ENCODE measurements around the gene KAZN. TPM values are rescaled to one million over a fixed set of nuclear protein-coding genes. Genes with fewer than 3 reads are reported as not detected.

KAZN gene
- polyA plus RNA-seq, 4 donors, result 14.1 to 44.8 (median 34.2) TPM

GRCh38 chr1:14897080-14897449, 298.6 kb downstream of the KAZN start:
- DNase-seq (ENCODE audit: low read depth in 4 of 4, low spot score in 3 of 4), result no peak

GRCh38 chr1:14897547-14897946, 299.1 kb downstream of the KAZN start:
- DNase-seq (ENCODE audit: low read depth in 4 of 4, low spot score in 3 of 4), result no peak

- DNase-seq (ENCODE audit: low read depth in 4 of 4, low spot score in 3 of 4), result no peak
Measured at GRCh38 chr1:14897997-14898645, 299.6 kb downstream of the KAZN start.

DNA sequence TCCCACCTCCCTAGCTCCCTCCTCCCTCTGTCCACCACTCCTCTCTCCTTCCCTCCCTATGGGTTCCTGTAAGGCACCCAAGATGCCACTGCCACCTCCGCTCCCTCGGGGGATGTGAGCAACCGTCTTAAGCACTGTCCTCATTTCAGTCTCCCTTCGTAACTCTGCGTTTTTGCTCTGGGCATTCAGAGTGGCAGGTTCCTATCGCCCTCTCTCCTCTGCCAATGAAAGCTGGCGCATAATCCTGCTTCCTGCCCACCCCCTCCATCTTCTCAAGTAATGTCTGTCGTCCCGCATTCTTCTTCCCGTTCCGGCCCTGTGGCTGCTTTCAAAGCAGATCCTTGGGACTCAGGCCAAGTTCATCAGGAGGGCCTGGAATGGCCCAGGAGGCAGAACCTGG, 301.2 kb downstream of the KAZN start:
- DNase-seq (ENCODE audit: low read depth in 4 of 4, low spot score in 3 of 4), result no peak

DNA sequence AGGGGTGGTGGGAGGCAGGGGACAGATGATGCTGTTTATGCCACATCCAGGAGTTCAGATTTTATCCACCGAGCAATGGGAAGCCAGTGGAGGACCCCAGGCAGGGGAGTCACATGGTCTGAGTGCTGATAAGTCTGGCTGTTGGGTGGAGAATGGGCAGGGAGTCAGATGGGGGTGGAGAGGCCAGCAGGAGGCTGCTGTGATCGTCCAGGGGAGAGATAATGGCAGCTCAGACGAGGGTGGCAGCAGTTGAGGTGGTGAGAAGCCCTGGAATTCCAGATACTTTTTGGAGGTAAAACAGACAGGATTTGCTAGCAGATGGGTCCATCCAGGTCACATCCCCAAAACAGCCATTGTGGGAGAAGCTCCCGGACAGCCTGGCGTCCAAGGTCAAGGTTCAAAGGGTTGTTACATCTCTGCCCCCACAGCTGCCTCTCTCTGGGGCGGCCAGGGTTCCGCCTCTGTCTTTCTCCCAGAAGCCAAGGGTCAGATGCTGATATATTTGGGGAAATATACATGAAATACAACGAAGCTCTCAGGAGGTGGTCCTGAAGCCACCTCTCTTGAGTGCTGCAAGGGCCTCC, 303.0 kb downstream of the KAZN start:
- no peak for DNase-seq (ENCODE audit: low read depth in 4 of 4, low spot score in 3 of 4)

GRCh38 chr1:14903922-14904321, 305.4 kb downstream of the KAZN start:
- no peak for DNase-seq (ENCODE audit: low read depth in 4 of 4, low spot score in 3 of 4)

DNA sequence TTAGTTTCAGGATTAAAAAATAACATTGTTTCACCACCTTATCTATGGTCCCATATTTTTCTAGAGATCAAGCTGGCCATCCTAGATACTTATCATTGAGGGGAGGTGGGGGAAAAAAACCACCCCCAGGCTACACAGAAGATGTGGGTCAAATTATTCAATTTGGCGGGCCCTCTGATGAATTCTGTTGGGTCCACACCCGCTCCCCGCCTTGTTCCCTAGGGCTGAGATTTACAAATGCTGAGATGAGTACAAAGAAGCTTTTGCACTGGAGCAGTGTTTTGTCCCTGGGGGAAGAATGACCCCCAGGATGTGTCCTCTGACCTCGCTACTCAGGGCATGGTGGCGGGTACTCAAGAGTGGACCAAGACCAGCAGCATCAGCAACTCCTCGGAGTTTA, 308.2 kb downstream of the KAZN start:
- DNase-seq (ENCODE audit: low read depth in 4 of 4, low spot score in 3 of 4), result no peak

DNA sequence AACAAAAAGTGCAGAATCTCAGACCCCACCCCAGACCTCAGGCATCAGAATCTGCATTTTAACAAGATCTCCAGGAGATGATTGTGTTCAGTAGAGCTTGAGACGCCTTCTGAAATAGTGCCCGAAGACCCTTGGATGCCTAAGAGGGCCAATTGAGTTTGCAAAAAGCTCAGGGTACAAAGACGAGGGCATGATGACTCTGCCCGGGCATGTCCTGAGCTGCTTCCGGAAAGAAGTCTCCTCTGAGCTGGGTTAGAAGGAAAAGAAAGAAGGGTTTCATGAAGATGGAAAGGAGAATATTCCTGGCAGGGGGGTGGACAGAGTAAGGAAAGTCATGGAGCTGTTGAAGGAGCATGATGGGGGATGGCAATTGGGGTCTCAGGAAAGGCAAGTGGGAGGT, 308.9 kb downstream of the KAZN start:
- DNase-seq (ENCODE audit: low read depth in 4 of 4, low spot score in 3 of 4), result no peak

DNA sequence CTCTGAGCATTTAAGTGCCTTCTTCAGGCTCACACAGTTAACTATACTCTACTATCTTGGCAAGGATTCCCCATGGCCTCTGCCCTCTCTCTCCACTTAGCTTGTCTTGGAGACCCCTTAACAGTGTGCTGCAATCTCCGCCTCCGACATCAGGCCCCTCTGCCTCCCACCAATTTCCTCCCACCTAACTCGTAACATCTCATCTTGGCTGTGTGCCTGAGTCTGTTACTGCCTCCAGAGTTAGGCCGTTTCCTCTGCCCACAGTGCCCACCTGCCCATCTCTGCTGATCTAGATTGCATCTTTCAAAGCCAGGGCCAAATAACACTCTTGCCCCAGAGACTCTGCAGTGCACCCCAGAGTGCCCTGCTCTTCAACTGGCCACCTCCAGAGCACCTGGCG, 310.8 kb downstream of the KAZN start:
- no peak for DNase-seq (ENCODE audit: low read depth in 4 of 4, low spot score in 3 of 4)

DNA sequence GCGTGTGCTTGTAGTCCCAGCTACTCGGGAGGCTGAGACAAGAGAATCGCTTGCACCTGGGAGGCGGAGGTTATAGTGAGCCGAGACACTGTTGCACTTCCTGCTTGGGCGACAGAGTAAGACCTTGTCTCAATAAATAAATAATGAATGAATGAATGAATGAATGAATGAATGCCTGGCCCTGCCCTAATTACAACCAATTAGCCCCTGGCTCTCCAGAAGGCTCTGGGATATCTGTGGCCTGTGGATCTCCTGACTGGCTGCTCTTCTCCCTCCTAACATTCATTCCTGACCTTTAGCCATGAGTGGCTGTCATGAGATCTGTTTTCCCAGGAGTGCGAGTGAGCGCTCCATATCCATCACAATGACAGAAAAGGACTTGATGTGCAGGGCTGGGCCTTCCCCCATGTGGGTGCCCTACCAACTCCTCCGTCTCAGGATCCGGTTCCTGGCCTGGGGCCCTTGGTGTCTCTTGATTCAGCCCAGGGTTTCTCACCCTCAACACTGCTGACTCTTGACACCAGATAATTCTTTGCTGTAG, 311.5 kb downstream of the KAZN start:
- no peak for DNase-seq (ENCODE audit: low read depth in 4 of 4, low spot score in 3 of 4)

GRCh38 chr1:14910984-14911721, 312.7 kb downstream of the KAZN start:
- DNase-seq (ENCODE audit: low read depth in 4 of 4, low spot score in 3 of 4), result no peak

- DNase-seq (ENCODE audit: low read depth in 4 of 4, low spot score in 3 of 4), result no peak
Measured at GRCh38 chr1:14912839-14913481, 314.5 kb downstream of the KAZN start.

GRCh38 chr1:14913482-14914177, 315.1 kb downstream of the KAZN start:
- no peak for DNase-seq (ENCODE audit: low read depth in 4 of 4, low spot score in 3 of 4)

DNA sequence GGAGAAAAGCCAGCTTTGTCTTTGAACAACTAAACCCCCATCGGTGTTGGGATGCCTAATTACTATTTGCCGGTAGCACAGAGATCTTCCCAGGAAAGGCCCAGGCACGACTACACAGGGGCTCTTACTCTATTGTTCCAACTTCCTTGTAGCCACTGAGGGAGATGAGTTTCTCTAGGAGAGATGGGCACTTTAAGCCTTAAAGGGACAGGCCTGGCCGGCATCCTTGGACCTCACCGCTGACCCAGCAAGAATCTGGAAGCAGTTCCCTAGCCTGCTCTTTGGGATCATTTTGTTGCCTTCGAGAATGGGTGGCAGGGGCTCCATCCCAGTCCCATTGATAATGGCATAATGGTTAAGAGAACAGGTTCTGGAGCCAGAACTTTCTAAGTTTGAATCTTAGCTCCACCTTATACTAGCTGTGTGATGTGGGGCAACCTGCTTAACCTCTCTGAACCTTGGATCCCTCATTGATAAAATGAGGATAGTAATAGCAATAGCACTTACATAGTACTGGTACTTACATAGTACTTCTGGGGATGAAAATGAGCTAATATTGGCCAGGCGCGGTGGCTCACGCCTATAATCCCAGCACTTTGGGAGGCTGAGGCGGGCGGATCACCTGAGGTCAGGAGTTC, 316.0 kb downstream of the KAZN start:
- DNase-seq (ENCODE audit: low read depth in 4 of 4, low spot score in 3 of 4), result no peak

- DNase-seq (ENCODE audit: low read depth in 4 of 4, low spot score in 3 of 4), result no peak
Measured at GRCh38 chr1:14915356-14916054, 317.0 kb downstream of the KAZN start.

DNA sequence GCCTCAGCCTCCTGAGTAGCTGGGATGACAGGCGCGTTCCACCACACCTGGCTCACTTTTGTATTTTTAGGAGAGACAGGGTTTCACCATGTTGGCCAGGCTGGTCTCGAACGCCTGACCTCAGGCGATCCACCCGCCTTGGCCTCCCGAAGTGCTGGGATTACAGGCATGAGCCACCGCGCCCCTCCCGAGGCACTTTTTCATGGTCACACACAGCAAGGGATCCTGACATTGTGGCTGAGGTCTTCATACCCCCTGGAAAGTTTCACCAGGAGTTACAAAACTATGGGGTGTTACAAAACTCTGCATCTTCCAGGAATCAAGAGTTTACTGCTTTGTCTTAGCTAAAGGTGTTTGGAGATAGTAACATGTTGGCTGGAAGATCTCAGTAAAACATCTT, 320.8 kb downstream of the KAZN start:
- no peak for DNase-seq (ENCODE audit: low read depth in 4 of 4, low spot score in 3 of 4)

DNA sequence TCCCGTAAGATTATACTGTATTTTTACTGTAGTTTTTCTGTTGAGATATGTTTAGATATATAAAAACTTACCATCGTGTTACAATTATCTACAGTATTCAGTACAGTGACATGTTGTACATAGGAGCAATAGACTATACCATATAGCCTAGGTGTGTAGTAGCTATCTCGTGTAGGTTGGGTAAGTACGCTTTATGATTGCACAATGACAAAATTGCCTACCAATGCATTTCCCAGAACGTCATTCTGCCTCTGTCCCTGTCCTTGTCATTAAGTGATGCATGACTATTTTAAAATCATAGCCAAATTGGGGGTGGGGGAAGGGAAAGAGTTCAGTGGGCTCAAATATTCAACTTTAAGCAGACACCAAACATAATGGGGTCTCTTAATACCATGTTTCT, 321.3 kb downstream of the KAZN start:
- DNase-seq (ENCODE audit: low read depth in 4 of 4, low spot score in 3 of 4), result no peak

DNA sequence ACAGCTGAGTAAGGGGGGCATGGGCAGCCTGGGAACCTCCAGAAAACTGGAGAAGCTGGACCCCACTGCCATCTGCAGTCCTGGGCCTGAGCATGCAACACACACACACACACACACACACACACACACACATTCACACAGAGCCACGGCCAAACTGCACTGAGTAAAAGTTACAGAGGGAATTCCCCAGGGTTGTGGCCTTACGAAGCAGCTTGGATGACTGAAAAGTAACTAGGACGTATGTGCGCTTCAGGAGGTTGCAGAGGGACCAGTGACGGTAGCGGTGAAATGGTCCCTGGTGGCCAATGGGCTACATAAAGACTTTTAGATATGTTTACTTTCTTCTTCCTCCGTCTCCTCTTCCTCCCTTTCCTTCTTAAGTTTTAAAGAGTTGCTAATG, 322.6 kb downstream of the KAZN start:
- DNase-seq (ENCODE audit: low read depth in 4 of 4, low spot score in 3 of 4), result no peak

DNA sequence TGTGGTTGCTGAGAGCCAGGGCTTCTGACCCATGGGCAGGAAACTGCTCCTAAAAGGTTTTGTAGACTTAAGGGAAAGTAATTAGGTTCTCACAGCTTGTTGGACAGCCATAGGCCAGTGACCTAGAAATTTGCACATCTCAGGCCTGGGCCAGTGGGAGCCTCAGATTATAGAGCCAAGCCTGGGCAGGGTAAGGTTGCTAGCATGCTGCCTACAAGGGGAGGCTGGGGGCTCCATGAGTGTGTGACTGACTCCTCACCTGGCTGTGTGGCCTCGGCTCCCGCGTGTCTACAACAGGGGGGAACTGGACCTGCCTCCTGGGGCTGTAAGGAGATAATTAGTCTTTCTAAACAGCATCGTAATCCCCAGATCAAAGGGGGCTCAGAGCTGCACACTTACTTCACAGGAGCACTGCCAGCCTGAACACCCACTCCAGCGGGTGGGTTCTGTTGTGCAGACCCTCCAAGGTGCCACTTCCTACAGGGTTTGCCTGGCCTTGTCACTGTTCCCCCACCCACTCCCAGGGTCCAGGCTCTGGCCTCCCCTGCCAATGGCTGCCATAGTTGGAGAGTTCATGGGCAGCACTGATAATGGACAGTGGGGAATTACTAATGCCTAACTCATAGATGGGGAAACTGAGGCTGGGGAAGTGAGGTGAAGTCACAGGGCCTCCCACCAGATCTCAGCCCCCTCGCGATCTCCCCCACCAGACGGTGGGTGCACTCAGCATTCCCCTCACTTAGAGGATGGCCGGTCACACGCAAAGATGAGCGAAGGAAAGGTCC, 324.6 kb downstream of the KAZN start:
- DNase-seq (ENCODE audit: low read depth in 4 of 4, low spot score in 3 of 4), result no peak
